Activated CD4-positive, alpha-beta memory T cell treated with anti-CD3 and anti-CD28 coated beads for 36 hours (primary cell): ENCODE results near the gene PMS2. TPM values are rescaled to one million over a fixed set of nuclear protein-coding genes. Genes with fewer than 3 reads are reported as not detected.
A peak's percentile ranks its signal among the peaks of the same experiment; 100 is the strongest.

Source experiments
- CTCF ChIA-PET: fragments of 350-600 bp; sonication (Branson Sonifier 250); formaldehyde crosslinking; loops from one replicate; lab custom pipeline; 2021; ENCODE audit warnings: antibody characterized with exemption, inconsistent platforms; lab: Charles Lee
- POLR2A ChIA-PET: fragments of 350-600 bp; sonication (Branson Sonifier 250); formaldehyde crosslinking; loops from one replicate; lab custom pipeline; 2021; ENCODE audit warnings: antibody characterized with exemption; lab: Charles Lee
- DNase-seq: peaks from one replicate; pipeline ENCODE4 v3.0.0-alpha.2; 2020
- H3K27ac Mint-ChIP-seq: one replicate; pipeline ENCODE4 v1.8.0; 2021; ENCODE audit warnings: mixed read lengths
- H3K27me3 Mint-ChIP-seq: one replicate; pipeline ENCODE4 v1.8.0; 2021; ENCODE audit warnings: mixed read lengths
- H3K36me3 Mint-ChIP-seq: one replicate; pipeline ENCODE4 v1.8.0; 2021; ENCODE audit warnings: mixed read lengths
- H3K4me1 Mint-ChIP-seq: one replicate; pipeline ENCODE4 v1.8.0; 2021; ENCODE audit warnings: low read depth, mixed read lengths
- H3K4me3 Mint-ChIP-seq: one replicate; pipeline ENCODE4 v1.8.0; 2021; ENCODE audit warnings: mild to moderate bottlenecking, mixed read lengths
- H3K9me3 Mint-ChIP-seq: one replicate; pipeline ENCODE4 v1.8.0; 2021; ENCODE audit warnings: mixed read lengths
- intact Hi-C: fragments of 100-400 bp; cut with micrococcal nuclease; formaldehyde crosslinking; loops from one replicate; pipeline ENCODE4 v1.15.1; 2023
- total RNA-seq, 2 experiments: library from RNA; stranded (reverse); gene quantifications; one replicate each; pipeline ENCODE4 v1.2.3, GENCODE V29; 2021

PMS2 gene
- total RNA-seq, 2 experiments from 2014 or later: 21.0 to 21.4 TPM

- H3K4me1 Mint-ChIP-seq: peaks cover 14% of the 10 kb centered on the region
- peaks cover 44% of the 10 kb centered on the region for H3K36me3 Mint-ChIP-seq
- ChIA-PET POLR2A (no interaction called here), CTCF (no interaction called here)
- H3K9me3 Mint-ChIP-seq: no peaks in the 10 kb centered on the region
- no peak for DNase-seq
- H3K27ac Mint-ChIP-seq: peak within 1 kb of the TSS; percentile 44
- H3K4me3 Mint-ChIP-seq: no peak within 1 kb of the TSS
- no peaks in the 10 kb centered on the region for H3K27me3 Mint-ChIP-seq
- intact Hi-C loops: no loop called here
These were observed 22.1 kb upstream of the PMS2 start, which contains the start of gene ANKRD61 for GRCh38 chr7:6030988-6031387. Gene ANKRD61, plus strand, starts transcription at chr7:6031376. Its CDS starts 0 bp downstream, at chr7:6031376.

- Mint-ChIP-seq H3K9me3 (no peaks in the 10 kb centered on the region), H3K4me1 (peaks cover 14% of the 10 kb centered on the region), H3K36me3 (peaks cover 45% of the 10 kb centered on the region), H3K4me3 (no peak overlapping the region), H3K27ac (no peak overlapping the region), H3K27me3 (no peaks in the 10 kb centered on the region)
- no peak for DNase-seq
- intact Hi-C loops: no loop called here
- CTCF ChIA-PET: no interaction called here
- POLR2A ChIA-PET: no interaction called here
These were observed 19.7 kb upstream of the PMS2 start for GRCh38 chr7:6028563-6028962.

GRCh38 chr7:6027806-6028365 lies 19.0 kb upstream of the PMS2 start:
- Mint-ChIP-seq H3K27ac (peak overlapping the region; percentile 84), H3K4me3 (no peak overlapping the region), H3K27me3 (no peaks in the 10 kb centered on the region), H3K4me1 (peaks cover 14% of the 10 kb centered on the region), H3K9me3 (no peaks in the 10 kb centered on the region), H3K36me3 (peaks cover 52% of the 10 kb centered on the region)
- ChIA-PET POLR2A (interaction anchor here (1.6 kb wide), 1 partner anchor 19 kb away, joined by 6 read pairs; the partner anchor contains the start of genes AIMP2 and PMS2), CTCF (interaction anchor here (2.4 kb wide), 1 partner anchor 296 kb away, joined by 8 read pairs; no protein-coding TSS in a partner anchor)
- intact Hi-C loops: no loop called here
- no peak for DNase-seq

GRCh38 chr7:6026820-6027311 lies 18.0 kb upstream of the PMS2 start:
- H3K4me3 Mint-ChIP-seq: no peak overlapping the region

GRCh38 chr7:6026011-6026819 lies 17.4 kb upstream of the PMS2 start:
- Mint-ChIP-seq H3K4me1 (peaks cover 14% of the 10 kb centered on the region), H3K27ac (peak overlapping the region; percentile 84), H3K4me3 (no peak overlapping the region), H3K36me3 (peaks cover 64% of the 10 kb centered on the region), H3K27me3 (no peaks in the 10 kb centered on the region), H3K9me3 (no peaks in the 10 kb centered on the region)
- CTCF ChIA-PET: interaction anchor here (0.8 to 2.4 kb wide), 3 partner anchors 12 to 297 kb away, joined by 3 to 8 read pairs (median 3); no protein-coding TSS in a partner anchor
- POLR2A ChIA-PET: interaction anchor here (1.1 to 1.6 kb wide), 2 partner anchors 11 to 18 kb away, joined by 3 to 6 read pairs; partner anchors contain the start of genes AIMP2 and PMS2
- DNase-seq: peak; percentile 75
- intact Hi-C loops: no loop called here

More at GRCh38 chr7:6026820-6027311, 18.0 kb upstream of the PMS2 start:
- no peak for DNase-seq
- Mint-ChIP-seq H3K9me3 (no peaks in the 10 kb centered on the region), H3K4me1 (peaks cover 14% of the 10 kb centered on the region), H3K36me3 (peaks cover 58% of the 10 kb centered on the region), H3K27me3 (no peaks in the 10 kb centered on the region), H3K27ac (peak overlapping the region; percentile 84)
- ChIA-PET CTCF (interaction anchor here (0.6 to 2.4 kb wide), 4 partner anchors 12 to 297 kb away, joined by 3 to 8 read pairs (median 3); partner anchors contain the start of genes AIMP2 and PMS2), POLR2A (interaction anchor here (1.6 kb wide), 1 partner anchor 18 kb away, joined by 6 read pairs; the partner anchor contains the start of genes AIMP2 and PMS2)
- intact Hi-C loops: no loop called here

GRCh38 chr7:6023974-6024435 lies 15.2 kb upstream of the PMS2 start:
- Mint-ChIP-seq H3K36me3 (peaks cover 68% of the 10 kb centered on the region), H3K27ac (no peak overlapping the region), H3K27me3 (no peaks in the 10 kb centered on the region), H3K9me3 (no peaks in the 10 kb centered on the region), H3K4me1 (peaks cover 14% of the 10 kb centered on the region), H3K4me3 (no peak overlapping the region)
- CTCF ChIA-PET: no interaction called here
- DNase-seq: no peak
- intact Hi-C loops: no loop called here
- POLR2A ChIA-PET: interaction anchor here (1.4 kb wide), 1 partner anchor 8 kb away, joined by 4 read pairs; no protein-coding TSS in a partner anchor

- ChIA-PET CTCF (no interaction called here), POLR2A (no interaction called here)
- peaks cover 14% of the 10 kb centered on the region for H3K4me1 Mint-ChIP-seq
- no peak overlapping the region for H3K27ac Mint-ChIP-seq
- no peaks in the 10 kb centered on the region for H3K9me3 Mint-ChIP-seq
- DNase-seq: no peak
- H3K4me3 Mint-ChIP-seq: no peak overlapping the region
- intact Hi-C loops: no loop called here
- H3K27me3 Mint-ChIP-seq: no peaks in the 10 kb centered on the region
- H3K36me3 Mint-ChIP-seq: peaks cover 61% of the 10 kb centered on the region
These were observed 13.9 kb upstream of the PMS2 start for GRCh38 chr7:6022707-6023106.

GRCh38 chr7:6020371-6021286 lies 11.8 kb upstream of the PMS2 start:
- Mint-ChIP-seq H3K27ac (no peak overlapping the region), H3K36me3 (peaks cover 57% of the 10 kb centered on the region)

GRCh38 chr7:6016653-6016966 lies 7.8 kb upstream of the PMS2 start:
- ChIA-PET CTCF (no interaction called here), POLR2A (no interaction called here)
- peak overlapping the region; percentile 87 for H3K27ac Mint-ChIP-seq
- H3K27me3 Mint-ChIP-seq: no peaks in the 10 kb centered on the region
- H3K4me1 Mint-ChIP-seq: peaks cover 32% of the 10 kb centered on the region
- no peak for DNase-seq
- no peaks in the 10 kb centered on the region for H3K9me3 Mint-ChIP-seq
- peaks cover 44% of the 10 kb centered on the region for H3K36me3 Mint-ChIP-seq
- no peak overlapping the region for H3K4me3 Mint-ChIP-seq
- intact Hi-C loops: no loop called here

More at GRCh38 chr7:6020371-6021286, 11.8 kb upstream of the PMS2 start:
- H3K4me1 Mint-ChIP-seq: peaks cover 9% of the 10 kb centered on the region
- H3K4me3 Mint-ChIP-seq: no peak overlapping the region
- H3K27me3 Mint-ChIP-seq: no peaks in the 10 kb centered on the region
- CTCF ChIA-PET: interaction anchor here (0.5 to 1.1 kb wide), 2 partner anchors 12 to 414 kb away, joined by 3 to 4 read pairs; partner anchors contain the start of gene PMS2
- POLR2A ChIA-PET: interaction anchor here (0.7 kb wide), 1 partner anchor 11 kb away, joined by 3 read pairs; no protein-coding TSS in a partner anchor
- no peaks in the 10 kb centered on the region for H3K9me3 Mint-ChIP-seq
- intact Hi-C loops: no loop called here
- DNase-seq: no peak

GRCh38 chr7:6015917-6016652 lies 7.2 kb upstream of the PMS2 start:
- H3K4me1 Mint-ChIP-seq: peaks cover 37% of the 10 kb centered on the region
- no peaks in the 10 kb centered on the region for H3K9me3 Mint-ChIP-seq
- intact Hi-C loops: no loop called here
- H3K27me3 Mint-ChIP-seq: no peaks in the 10 kb centered on the region
- no peak overlapping the region for H3K4me3 Mint-ChIP-seq
- ChIA-PET POLR2A (interaction anchor here (1.0 to 1.1 kb wide), 2 partner anchors 8 to 9 kb away, joined by 3 to 4 read pairs; no protein-coding TSS in a partner anchor), CTCF (interaction anchor here (0.9 kb wide), 1 partner anchor 19 kb away, joined by 5 read pairs; no protein-coding TSS in a partner anchor)
- peaks cover 42% of the 10 kb centered on the region for H3K36me3 Mint-ChIP-seq
- peak; percentile 55 for DNase-seq
- H3K27ac Mint-ChIP-seq: peak overlapping the region; percentile 87
